ENCODE measurements around the gene DEPDC7. TPM values are rescaled to one million over a fixed set of nuclear protein-coding genes. Genes with fewer than 3 reads are reported as not detected.

The DEPDC7 gene
- polyA plus RNA-seq, 1 experiment, result 17.8 TPM

DNA sequence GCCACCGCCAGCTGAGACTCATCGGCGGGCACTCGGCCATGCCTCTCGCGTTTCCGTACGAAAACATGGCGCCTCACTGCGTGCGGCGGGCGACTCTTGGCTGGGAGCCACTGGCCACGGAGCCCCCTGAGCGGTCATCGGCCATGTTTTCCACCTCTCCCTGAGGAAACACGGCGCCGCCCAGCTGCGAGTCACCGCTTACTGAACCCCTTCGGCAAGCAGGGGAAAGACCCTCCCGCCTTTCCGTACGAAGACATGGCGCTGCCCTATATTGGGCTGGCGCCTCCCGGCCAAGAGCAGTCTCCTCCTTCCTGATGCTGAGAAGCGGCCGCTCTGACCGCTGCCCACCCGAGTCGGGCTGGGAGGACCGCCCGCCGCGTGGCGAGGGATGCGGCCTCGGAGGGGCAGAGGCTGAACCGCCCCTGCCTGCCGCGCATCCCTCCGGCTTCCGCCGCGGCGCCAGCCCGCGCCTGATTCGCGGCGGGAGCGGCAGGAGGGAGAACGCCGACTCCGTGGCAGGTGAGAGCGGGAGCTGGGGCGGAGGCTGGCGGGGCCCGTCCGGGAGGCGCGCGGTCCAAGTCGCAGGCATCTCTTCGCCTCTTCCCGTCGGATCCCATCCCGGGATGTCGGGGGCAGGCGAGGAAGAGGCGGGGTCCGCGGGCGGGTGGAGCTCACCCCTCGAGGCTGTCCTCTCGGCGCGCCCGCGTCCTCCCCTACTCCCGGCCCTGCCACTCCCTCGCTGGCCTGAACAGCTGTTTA is 23.8 kb downstream of the DEPDC7 start, which contains the start of gene TCP11L1:
Gene TCP11L1, plus strand, starts transcription at position 299 of the 759 bp plus-strand sequence. CDS start 4,202 bp downstream, outside the sequence.
- H3K9me3 ChIP-seq (ENCODE audit: control insufficient read depth, insufficient read depth, low read length), result no peaks in the 10 kb centered on the region; the same call in 1 of the 2 replicates
- TF ChIP-seq, protein P1, sequence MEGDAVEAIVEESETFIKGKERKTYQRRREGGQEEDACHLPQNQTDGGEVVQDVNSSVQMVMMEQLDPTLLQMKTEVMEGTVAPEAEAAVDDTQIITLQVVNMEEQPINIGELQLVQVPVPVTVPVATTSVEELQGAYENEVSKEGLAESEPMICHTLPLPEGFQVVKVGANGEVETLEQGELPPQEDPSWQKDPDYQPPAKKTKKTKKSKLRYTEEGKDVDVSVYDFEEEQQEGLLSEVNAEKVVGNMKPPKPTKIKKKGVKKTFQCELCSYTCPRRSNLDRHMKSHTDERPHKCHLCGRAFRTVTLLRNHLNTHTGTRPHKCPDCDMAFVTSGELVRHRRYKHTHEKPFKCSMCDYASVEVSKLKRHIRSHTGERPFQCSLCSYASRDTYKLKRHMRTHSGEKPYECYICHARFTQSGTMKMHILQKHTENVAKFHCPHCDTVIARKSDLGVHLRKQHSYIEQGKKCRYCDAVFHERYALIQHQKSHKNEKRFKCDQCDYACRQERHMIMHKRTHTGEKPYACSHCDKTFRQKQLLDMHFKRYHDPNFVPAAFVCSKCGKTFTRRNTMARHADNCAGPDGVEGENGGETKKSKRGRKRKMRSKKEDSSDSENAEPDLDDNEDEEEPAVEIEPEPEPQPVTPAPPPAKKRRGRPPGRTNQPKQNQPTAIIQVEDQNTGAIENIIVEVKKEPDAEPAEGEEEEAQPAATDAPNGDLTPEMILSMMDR (IDR thresholded peaks at IDR 0.05; ENCODE audit: low read depth, low read length), result no peak
- H3K27ac ChIP-seq (ENCODE audit: low read depth, low read length), result peak within 1 kb of the TSS; percentile 99
- ChIA-PET CTCF (interaction anchor here (0.5 to 1.6 kb wide), 7 partner anchors 8 to 212 kb away, joined by 3 to 7 read pairs (median 4); no protein-coding TSS in a partner anchor), POLR2A (interaction anchor here (0.6 to 2.2 kb wide), 12 partner anchors 12 to 772 kb away, joined by 3 to 19 read pairs (median 4); partner anchors contain the start of gene DEPDC7)
- DNase-seq (ENCODE audit: low read depth, low spot score), result peak; percentile 90
- no peaks in the 10 kb centered on the region for H3K27me3 ChIP-seq (ENCODE audit: control insufficient read depth, insufficient read depth, low read length)
- peak within 1 kb of the TSS; percentile 82 for H3K4me3 ChIP-seq (ENCODE audit: low read depth, low read length)

DNA sequence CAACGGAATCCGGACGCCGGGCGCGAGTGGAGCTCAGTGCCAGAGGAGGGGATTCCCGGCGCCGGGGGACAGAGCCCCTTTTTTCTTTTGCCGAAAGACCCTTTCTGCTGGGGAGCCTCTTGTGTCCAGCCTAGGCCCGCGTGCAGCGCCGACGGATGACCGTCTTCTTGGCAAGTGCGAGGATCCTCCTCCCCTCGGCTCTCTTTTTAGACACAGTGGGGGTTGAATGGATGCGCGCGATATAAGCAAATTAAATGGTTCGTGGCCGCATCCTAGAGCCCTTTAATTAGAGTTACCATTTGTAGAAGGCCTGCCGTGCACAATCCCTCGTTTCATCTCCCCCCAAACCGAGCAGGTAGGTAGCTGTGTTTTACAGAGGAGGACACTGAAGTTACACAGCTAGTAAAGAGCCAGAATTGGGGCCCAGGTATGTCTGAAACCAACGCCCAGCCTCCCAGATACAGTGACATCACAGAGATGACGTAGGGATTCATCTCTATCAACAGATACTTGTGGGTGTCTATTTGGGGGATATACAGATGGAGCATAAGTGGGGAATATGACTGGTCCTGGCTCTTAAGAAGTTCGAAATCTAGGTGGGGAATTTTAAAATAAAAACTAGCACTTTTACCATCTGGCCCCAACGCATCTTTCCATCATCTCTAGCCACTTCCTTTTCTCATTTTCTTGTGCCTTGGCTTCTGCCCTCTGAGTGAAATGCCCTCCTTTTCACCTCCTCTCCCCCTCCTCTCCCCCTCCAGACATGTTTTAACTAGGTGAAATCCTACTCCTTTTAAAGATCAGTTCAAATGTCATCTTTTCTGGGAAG is 24.6 kb downstream of the DEPDC7 start:
- CTCF ChIA-PET, result interaction anchor here (0.5 to 1.6 kb wide), 6 partner anchors 7 to 211 kb away, joined by 3 to 7 read pairs (median 4); no protein-coding TSS in a partner anchor
- no peaks in the 10 kb centered on the region for H3K27me3 ChIP-seq (ENCODE audit: control insufficient read depth, insufficient read depth, low read length)
- DNase-seq (ENCODE audit: low read depth, low spot score), result no peak

DNA sequence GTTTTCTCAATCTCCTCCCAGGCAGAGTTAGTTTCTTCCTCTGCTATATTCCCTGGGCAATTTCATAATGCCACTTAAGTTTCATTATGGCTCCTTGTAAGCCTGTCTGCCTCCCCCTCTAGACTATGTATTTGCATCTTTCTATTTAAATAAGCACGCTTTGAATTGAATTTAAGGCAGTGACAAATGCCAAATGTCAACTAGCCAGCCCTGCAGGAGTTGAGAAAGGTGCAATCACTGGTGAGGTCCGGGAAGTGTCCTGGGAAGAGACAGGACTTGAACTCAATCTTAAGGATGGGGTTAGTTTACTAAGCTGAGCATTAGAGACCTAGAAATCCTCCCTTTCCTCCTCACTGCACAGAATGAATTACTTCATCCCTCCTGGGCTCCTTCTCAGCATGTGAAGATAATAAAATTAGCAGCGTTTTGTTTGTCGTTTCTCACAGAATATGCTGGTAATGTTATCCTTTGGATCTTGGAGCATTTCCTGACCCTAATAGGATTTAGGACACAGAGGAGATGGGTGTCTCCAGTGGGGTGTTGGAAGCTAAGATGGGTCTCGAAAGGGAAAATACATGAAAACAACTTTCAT is 25.3 kb downstream of the DEPDC7 start:
- Histone ChIP-seq H3K9me3 (ENCODE audit: control insufficient read depth, insufficient read depth, low read length) (peaks cover 11% of the 10 kb centered on the region), H3K4me3 (ENCODE audit: low read depth, low read length) (peak overlapping the region; percentile 82), H3K27me3 (ENCODE audit: control insufficient read depth, insufficient read depth, low read length) (no peaks in the 10 kb centered on the region), H3K27ac (ENCODE audit: low read depth, low read length) (no peak overlapping the region)
- ChIA-PET CTCF (no interaction called here), POLR2A (interaction anchor here (1.1 to 2.2 kb wide), 3 partner anchors 12 to 66 kb away, joined by 3 to 19 read pairs (median 7); partner anchors contain the start of gene DEPDC7)
- no peak for DNase-seq (ENCODE audit: low read depth, low spot score)
- TF ChIP-seq, protein P1 (IDR thresholded peaks at IDR 0.05; ENCODE audit: low read depth, low read length), result no peak

More for the DNA sequence above, 24.6 kb downstream of the DEPDC7 start:
- POLR2A ChIA-PET, result interaction anchor here (0.6 to 2.2 kb wide), 12 partner anchors 12 to 771 kb away, joined by 3 to 19 read pairs (median 4); partner anchors contain the start of gene DEPDC7
- Histone ChIP-seq H3K27ac (ENCODE audit: low read depth, low read length) (peak overlapping the region; percentile 99), H3K9me3 (ENCODE audit: control insufficient read depth, insufficient read depth, low read length) (peaks cover 4% of the 10 kb centered on the region), H3K4me3 (ENCODE audit: low read depth, low read length) (peak overlapping the region; percentile 82)
- TF ChIP-seq, protein P1 (IDR thresholded peaks at IDR 0.05; ENCODE audit: low read depth, low read length), result no peak

DNA sequence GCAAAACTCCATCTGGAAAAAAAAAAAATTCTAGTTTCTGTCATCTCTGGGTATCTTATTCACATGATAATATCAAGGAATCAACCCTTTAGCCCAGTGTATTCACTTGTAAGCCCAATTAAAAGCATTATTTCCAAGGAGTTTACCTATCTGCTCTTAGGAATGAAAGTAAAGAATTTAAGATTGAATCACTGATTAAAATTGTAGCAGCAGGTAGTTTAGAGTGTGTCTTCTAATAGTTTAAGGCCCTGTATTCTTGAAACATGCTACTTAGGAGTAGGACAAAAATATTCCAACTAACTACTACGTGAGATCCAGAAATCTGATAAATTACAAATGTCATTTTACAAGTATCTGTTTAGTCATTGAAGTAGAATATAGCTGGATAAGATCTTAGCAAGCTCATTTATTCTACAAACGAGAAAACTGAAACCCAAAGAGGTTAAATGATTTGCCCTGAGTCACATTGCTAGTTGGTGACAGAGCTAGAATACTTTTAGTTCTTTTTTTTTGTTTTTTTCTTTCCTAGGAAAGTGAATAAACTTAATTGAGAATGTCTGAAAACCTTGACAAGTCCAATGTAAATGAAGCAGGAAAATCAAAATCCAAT is 27.6 kb downstream of the DEPDC7 start:
- ChIA-PET POLR2A (no interaction called here), CTCF (no interaction called here)
- TF ChIP-seq, protein P1 (IDR thresholded peaks at IDR 0.05; ENCODE audit: low read depth, low read length), result no peak
- Histone ChIP-seq H3K27ac (ENCODE audit: low read depth, low read length) (no peak overlapping the region), H3K9me3 (ENCODE audit: control insufficient read depth, insufficient read depth, low read length) (peaks cover 12% of the 10 kb centered on the region), H3K4me3 (ENCODE audit: low read depth, low read length) (no peak overlapping the region), H3K27me3 (ENCODE audit: control insufficient read depth, insufficient read depth, low read length) (no peaks in the 10 kb centered on the region)
- no peak for DNase-seq (ENCODE audit: low read depth, low spot score)
